Measurements from ENCODE around the gene IL36B.

- TF ChIP-seq CTCF (optimal IDR thresholded peaks at IDR 0.05 in 1 of 3, IDR thresholded peaks at IDR 0.05 in 1 of 3, conservative IDR thresholded peaks at IDR 0.05 in 1 of 3; ENCODE audit: extremely low read depth in 1 of 3, insufficient read depth in 2 of 3, low read length in 3 of 3) (no peak), EZH2 (IDR thresholded peaks at IDR 0.05; ENCODE audit: low read length) (no peak)
These were observed 24.4 kb upstream of the IL36B start for GRCh38 chr2:113076954-113077669.
